DMS 273 treated with DMSO at 0.1 percent for 48 hours (cell line): Measurements from ENCODE around the gene ACTN4.

Experiments
- DNase-seq: peaks from one replicate; lab custom pipeline; 2025; lab: John Stamatoyannopoulos, UW

Gene ACTN4

DNA sequence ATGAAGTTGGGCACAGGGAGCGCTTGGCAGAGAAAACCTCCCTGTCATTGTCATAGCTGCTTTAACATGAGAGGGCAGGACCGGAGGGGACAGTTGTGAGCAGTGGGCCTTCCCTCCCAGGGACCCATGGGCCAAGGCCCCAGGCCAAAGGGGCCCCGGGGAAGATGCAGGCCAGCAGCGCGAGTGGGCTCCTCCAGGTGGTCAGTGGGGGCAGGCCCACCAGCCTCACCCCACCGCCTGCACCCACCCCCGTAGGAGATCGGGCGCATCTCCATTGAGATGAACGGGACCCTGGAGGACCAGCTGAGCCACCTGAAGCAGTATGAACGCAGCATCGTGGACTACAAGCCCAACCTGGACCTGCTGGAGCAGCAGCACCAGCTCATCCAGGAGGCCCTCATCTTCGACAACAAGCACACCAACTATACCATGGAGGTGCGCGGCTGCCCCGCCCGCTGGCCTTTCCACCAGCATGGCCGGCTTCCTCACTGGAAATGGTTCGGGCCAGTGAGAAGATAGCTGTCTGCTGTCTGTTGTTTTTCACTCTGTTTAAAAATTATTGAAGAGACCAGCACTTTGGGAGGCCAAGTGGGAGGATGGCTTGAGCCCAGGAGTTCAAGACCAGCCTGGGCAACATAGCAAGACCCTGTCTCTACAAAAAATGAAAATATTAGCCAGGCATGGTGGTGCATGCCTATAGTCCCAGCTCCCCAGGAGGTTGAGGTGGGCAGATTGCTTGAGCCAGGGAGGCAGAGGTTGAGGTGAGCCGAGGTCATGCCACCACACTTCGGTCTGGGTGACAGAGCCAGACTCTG is 78.2 kb downstream of the ACTN4 start:
- no peak for DNase-seq

DNA sequence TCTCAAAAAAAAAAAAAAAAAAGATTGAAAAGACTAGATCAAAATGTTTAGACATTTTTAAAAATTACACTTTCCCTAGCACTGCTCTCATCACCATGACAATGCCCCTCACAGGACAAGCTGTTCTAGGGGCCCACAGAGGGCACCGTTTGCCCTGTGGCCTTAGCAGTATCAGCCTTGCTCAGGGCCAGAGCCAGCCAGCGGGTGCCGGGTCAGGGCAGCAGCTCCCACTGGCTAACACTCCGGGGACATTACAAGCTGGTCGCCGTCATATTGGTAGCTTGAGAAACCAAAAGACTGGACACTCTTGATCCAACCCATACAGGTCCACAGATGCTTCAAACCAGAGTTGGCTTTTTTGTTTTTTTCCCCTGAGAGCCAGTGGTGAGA is 78.8 kb downstream of the ACTN4 start:
- no peak for DNase-seq

DNA sequence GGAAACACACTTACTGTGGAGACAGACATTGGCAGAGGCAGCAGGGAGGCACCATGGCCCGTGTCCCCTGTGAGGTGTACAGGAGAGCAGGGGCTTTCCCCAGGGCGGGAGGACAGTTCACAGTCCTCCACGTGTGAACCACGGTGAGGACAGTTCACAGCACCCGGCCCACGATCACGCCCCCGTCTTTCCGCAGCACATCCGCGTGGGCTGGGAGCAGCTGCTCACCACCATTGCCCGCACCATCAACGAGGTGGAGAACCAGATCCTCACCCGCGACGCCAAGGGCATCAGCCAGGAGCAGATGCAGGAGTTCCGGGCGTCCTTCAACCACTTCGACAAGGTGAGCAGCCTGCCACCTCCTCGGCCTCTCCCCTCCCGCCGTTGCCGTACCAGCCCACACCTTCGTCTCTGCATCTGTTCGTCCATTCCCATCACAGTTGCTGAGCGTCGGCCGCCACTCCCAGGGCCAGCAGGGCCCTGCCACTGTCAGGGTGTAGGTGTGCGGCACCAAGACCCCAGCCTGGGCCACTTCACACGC is 79.4 kb downstream of the ACTN4 start:
- no peak for DNase-seq

GRCh38 chr19:38727306-38727867 is 79.9 kb downstream of the ACTN4 start:
- no peak for DNase-seq

DNA sequence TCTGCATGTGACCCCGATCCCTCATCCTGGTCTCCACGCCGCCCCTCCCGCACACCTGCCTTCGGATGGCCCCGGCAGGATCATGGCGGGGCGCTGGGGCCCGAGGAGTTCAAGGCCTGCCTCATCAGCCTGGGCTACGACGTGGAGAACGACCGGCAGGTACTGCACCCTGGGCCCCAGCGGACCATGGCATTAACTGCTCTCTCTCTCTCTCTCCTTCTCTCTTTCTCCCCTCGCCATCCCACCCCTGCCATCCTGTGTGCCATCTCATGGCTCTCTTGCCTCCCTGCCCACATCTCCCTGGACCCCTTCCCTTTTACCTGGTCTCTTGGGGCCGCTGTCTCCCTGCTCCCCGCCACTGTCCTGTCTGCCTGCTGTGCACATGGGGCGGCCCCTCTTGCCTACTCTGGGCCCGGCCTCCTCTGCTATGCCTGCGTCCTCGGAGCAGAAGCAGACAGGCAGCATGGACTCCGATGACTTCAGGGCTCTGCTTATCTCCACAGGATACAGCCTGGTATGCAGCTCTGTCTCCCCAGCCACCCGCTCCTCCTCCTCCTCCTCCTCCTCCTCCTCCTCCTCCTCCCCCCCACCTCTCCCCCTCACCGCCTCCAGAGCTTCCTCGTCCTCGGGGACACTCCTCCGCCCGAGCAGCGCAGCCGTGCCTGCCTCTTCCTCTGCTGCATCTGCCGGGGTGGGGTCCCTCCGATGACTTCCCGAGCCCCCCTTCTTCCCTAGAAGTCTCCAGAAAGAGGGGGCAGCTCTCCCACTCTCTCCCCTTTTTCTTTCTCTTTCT is 80.6 kb downstream of the ACTN4 start:
- no peak for DNase-seq

GRCh38 chr19:38728752-38729541 is 81.5 kb downstream of the ACTN4 start:
- DNase-seq = no peak

DNA sequence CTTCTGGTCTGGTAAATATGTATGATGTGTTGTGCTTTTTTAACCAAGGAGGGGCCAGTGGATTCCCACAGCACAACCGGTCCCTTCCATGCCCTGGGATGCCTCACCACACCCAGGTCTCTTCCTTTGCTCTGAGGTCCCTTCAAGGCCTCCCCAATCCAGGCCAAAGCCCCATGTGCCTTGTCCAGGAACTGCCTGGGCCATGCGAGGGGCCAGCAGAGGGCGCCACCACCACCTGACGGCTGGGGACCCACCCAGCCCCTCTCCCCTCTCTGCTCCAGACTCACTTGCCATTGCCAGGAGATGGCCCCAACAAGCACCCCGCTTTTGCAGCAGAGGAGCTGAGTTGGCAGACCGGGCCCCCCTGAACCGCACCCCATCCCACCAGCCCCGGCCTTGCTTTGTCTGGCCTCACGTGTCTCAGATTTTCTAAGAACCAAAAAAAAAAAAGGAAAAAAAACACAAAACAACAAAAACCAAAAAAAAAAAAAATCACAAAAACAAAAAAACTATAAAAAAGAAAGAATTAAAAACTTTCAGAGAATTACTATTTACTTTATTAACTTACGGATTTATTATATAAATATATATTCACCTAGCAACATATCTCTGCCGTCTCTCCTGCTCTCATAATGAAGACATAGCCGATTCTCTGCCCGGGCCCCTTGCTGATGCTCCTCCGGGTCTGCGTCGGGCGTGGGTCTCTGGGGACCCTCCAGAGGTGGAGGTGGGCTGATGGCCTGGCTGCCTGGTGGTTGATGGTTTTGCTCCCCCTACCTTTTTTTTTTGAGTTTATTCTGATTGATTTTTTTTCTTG is 82.4 kb downstream of the ACTN4 start:
- no peak for DNase-seq

GRCh38 chr19:38730470-38730730 is 83.0 kb downstream of the ACTN4 start:
- no peak for DNase-seq

GRCh38 chr19:38730731-38731589 is 83.5 kb downstream of the ACTN4 start:
- no peak for DNase-seq

DNA sequence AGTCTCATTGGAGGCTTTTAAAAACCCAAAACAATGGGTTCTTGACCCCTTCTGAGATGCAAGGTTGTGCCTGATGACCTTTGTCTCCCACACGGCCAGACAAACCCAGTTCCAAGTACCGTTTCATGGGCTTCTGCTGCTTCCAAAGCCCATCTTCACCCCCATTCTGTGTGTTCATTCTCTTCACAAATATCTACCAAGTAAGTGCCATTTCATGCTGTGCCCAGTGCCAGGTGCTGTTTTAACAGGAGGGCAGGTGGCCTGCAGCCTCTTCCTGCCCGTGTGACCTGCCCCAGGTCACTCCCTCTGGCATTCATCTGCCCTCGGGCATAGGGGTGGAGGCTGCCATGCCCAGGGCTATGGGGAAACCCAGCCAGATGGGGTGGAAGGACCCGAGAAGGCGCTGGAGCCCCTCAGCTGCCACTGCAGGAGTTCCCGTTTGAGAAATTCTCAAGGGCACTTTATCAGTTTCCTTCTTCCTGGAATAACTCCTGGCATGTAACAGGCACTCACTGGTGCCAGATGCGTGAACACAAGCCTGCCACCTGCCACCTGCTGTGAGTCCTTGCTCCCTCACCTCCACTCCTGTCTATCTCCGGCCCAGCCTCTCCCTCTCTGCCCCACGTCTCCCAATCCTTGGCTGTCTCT is 84.3 kb downstream of the ACTN4 start:
- DNase-seq = peak; percentile 55

GRCh38 chr19:38733241-38733492 is 85.7 kb downstream of the ACTN4 start:
- no peak for DNase-seq

DNA sequence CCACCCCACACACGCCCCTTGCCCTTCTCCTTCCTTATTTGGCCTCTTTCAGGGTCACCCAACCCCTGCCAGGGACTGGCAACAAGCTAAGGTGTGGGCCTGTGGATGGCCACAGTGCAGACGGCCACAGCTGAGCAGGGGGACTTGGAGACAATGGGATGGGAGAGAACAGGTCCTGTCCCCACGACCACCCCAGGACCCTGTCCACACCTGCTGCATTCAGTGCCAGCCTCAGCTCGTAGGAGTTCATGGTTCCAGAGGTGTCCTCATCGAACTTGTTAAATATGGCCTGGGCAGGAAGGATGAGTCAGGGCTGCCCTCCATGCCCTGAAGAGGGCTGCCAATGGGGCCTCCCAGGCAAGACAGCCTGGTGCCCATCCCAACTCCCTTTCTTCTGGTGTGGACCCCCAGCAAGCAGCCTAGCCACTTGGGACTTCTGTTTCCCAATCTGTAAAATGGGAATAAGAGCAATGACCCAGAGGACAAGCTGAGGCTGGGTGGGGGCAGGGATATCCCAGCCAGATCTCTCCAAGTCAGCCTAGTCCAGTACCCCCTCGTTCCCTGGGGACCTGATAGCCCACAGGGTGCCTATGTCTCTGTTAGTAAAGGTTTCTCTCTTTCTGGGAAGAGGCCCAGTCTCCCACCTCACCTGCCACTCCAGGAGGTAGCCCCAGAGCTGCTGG is 86.2 kb downstream of the ACTN4 start:
- no peak for DNase-seq

DNA sequence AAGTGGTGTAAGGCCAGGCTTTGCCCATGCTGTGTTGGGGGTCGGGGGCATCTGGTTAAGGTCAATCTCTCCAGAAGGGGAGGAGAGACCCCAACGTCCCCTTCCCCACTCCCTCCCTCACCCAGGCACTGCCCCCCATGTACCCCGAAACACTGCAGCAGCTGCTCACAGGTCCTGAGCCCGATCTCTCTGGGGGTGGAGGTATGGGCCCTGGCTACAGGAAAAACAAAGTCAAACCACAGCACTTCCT is 86.7 kb downstream of the ACTN4 start:
- DNase-seq = no peak

GRCh38 chr19:38734426-38735256 is 87.2 kb downstream of the ACTN4 start:
- no peak for DNase-seq

DNA sequence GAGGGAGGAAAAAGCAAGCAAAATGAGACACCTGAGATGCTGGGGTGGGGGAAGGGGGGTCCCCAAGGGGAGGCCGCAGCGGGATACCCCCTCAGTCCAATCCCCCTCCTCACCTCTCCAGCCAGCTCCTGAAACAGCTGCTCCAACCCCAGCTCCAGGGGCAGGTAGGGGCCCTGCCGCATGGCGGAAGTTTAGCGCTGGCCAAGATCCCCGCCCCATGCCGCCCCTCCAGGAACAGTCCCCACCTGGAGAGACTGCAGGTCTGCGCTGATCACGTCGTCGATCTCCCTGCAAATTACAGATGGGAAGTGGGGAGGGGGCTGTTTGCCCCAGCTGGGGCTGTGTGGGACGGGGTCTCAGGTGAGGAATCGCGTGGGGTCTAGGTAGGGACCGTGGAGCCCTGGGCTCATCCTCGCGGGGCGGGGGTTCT is 87.8 kb downstream of the ACTN4 start:
- no peak for DNase-seq

- DNase-seq = no peak
Observed at GRCh38 chr19:38736036-38736412, 88.6 kb downstream of the ACTN4 start.

DNA sequence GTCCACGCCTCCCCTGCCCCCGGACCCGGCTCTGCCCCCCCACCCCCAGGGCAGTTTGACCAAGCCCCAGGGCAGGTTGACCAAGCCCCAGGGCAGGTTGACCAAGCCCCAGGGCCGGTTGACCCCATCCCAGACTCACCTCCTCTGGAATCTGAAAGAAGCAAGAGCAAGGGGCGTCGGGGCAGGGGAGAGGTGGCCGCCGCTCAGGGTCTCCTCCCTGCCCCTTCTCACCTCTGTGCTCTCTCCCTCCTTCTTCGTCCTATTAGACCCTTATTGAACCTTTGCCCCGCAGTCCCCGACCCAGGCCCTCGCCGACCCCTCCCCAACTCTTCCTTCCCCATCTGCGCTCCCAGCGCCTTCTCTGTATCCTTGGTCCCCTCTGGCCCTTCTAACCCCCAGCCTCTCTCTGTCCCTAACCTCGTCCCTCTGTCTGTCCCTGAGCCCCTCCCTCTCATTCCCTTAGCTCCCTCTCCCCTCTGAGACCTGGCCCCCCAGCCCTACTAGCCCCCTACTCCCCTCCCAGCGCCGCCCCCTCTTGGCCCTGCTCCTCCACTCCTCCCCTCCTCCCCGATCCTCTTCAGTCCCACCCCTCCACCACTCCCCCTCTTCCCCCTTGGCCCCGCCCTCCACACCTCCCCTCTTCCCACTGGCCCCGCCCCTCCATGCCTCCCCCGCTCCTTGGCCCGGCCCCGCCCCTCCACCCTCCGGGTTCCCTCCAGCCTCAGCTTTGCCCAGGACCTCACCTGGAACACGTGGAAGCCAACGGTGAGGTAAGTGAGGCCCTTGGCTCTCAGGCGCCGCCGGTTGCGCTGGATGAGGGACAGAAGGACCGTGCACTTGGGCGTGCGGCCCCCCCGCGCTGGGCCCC is 89.2 kb downstream of the ACTN4 start:
- no peak for DNase-seq

GRCh38 chr19:38737281-38737865 is 89.9 kb downstream of the ACTN4 start:
- DNase-seq = no peak
